HG03064 (cell line): ENCODE measurements around the gene MEAK7.

Experiments
- ATAC-seq: cut with Tn5 transposase; IDR thresholded peaks from one replicate; pipeline ENCODE4 v1.9.1; 2021; ENCODE audit warnings: low read depth; ENCODE audit not compliant: unreplicated experiment

MEAK7 gene

DNA sequence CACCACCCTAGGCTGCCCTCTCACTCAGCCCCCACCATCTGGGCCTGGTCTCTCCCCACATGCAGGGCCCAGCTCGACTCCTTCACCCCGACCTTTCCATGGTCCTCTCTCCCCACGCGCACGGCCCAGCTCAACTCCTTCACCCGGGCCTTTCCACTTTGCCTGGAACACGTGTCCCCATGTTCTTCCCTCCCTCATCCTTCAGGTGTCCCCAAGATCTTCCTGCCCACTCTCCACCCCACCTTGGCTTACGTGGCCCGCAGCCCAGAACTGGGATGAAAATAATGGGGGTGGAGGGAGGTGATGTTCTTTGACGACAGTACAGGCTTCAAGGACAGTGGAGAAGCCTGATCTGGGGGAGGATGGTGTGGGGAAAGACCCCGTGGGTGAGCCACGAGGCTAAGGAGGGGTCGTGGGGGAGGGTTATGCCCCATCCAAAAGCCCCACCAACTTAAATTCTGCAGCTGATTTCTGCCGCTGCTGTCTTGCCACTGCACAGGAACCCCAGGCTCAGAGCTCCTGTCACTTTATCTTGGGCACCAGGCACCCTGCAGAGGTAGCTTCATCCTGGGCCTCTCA, 9.9 kb upstream of the MEAK7 start:
- ATAC-seq: no peak

DNA sequence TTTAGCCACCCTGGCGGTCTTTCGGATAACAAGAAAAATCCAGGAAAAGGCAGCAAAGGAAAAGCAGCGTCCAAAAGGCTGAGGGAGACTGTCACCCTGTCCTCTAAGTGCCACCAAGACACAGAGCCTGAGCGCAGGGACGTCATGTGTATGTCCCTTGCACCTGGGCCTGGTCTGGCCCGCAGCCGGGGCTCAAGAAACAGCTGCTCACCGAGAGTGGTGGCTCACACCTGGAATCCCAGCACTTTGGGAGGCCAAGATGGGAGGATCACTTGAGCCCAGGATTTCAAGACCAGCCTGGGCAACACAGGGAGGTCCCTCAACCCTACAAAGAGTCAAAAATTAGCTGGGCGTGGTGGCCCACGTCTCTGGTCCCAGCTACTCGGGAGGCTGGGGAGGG, 9.2 kb upstream of the MEAK7 start:
- no peak for ATAC-seq

DNA sequence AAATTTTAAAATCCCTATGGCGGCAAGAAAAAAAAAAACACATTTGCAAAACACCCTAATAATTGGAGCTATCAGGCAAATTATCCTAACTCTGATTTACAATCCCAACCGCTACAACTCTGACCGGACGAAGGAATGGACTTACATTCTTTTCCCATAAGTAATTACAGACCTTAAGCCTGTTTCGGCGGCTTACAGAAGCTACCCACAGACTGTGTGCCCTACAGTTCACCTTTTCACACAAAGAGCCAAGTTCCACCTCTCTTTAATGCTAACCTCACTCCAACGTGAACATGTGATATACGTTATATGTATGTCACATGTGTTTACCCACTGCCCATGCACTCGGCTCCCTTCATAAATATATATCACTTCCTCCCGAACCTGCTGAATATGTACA, 8.7 kb upstream of the MEAK7 start:
- no peak for ATAC-seq

DNA sequence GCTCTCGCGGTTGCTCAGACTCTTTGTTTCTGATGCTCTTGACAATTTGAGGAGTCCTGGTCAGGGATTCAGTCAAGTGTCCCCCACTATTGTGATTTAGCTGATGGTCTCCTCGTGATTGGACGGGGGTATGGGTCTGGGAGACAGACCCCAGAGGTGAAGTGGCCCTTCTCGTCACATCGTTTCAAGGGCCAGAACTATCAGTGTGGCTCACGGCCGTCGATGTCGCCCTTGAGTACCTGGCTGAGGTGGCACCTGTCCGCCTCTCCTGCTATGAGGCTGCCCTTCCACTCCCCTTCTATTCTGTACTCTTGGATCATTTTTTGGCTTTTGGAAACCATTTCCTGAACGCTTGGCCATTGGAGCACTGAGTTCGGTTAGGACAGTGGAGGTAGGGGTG, 7.4 kb upstream of the MEAK7 start:
- ATAC-seq: no peak

DNA sequence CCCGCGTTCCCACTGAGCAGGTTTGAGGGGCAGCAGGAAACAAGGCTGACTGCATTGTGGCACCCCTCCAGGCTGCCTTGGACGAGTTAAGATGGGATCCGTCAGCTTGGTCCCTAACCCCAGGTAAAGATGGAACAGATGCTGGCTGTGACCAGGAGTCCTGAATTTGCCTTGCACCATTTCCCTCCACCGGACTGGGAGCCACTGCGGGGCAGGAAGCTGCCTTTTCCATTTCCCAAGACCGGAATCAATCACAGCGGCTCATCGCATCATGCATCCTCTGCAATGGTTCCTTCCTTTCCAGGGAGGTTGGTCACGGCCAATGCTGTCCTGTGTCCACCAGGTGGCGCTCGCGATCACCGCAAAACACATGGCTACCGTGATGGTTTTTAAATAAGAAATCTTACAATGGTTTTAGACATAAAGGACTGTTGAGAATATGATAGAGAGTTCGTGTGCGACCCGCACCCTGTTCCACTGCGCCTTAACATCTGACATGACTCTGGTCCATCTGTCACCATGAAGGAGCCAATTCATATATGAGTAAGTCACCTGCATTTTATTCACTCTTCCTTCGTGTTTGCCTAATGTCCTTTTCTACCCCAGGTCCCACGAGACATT, 6.8 kb upstream of the MEAK7 start:
- no peak for ATAC-seq

DNA sequence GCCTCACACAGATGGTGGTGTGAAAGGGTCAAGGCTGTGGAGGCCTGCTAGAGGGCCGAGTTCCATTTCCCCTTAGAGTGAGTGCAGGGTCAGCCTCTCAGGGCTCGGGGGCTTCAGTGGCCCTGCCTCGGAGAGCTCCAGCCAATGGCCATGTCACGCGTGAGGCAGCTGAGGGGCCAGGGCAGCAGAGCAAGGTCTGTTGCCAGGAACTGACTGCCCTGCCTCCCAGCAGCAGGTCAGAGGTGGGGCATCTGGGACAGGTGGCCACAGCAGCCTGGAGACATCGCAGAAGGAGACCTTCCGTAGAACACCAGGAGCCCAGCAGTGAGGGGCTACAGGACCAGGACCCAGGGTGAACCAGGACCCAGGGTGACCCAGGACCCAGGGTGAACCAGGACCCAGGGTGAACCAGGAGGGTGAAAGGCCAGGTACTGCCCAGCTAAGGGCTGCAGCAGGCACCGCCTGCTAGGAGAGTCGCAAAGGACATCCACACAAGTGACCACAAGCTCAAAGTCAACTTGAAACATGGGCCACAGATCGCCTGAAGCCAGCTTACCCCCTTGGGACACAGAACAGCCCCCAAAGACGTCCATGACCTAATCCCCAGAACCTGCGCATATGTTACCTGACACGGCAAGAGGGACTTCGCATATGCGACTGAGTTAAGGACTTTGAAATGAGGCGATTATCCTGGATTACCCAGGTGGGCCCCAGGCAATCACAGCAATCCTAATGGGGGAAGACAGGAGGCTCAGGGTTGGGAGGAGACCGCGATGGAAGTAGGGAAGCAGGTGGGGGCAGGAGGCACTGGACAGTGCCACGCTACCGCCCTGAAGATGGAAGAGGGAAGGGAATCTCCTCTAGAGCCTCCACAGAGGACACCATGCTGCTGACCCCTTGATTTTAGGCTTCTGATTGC, 4.8 kb upstream of the MEAK7 start:
- no peak for ATAC-seq

DNA sequence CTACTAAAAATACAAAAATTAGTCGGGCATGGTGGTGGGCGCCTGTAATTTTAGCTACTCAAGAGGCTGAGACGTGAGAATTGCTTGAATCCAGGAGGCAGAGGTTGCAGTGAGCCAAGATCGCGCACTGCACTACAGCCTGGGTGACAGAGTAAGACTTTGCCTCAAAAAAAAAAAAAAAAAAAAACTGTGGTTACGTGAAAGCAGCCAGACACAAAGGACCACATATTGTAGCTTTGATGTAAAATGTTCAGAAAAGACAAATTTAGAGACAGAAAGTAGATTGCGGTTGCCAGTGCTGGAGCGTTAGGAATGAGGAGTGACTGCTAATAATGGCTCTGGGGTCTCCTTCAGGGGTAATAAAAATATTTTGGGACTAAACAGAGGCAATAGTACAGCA, 4.0 kb upstream of the MEAK7 start:
- ATAC-seq: no peak

DNA sequence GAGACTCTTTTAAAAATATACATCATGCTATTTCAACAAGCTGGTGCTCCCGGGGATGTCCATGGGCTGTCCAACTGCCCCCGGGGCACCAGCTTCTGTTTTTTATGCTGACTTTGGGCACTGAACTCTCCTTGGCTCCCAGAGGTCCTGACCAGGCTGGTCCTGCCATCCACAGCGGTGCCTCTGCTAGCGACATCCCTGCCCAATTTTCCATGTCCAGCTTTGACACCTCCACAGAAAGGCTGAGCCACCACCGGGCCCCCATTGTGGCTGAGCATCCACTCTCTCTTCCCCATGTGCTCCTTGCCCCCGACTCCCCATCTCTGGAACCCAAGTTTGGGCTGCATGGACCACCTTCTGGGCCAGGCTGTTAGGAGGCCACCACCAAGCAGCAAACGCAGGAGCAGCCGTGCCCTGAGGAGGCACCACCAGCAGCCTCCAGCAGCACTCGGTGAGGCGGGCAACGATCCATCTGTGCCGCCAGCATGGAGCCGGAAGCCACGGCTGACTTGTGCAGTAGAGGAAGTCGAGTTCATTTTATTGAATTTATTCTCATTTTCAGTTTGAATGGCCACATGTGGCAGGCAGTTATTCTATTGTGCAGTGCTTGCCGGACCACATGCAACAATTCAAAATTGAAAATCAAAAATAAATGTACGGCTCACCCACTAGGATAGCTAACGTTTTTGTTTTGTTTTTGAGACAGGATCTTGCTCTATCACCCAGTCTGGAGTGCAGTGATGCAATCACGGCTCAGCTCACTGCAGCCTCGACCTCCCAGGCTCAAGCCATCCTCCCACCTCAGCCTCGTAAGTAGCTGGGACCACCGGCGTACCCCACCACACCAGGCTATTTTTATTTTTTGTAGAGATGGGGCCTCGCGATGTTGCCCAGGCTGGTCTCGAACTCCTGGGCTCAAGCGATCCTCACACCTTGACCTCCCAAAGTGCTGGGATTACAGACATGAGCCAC, 2.8 kb upstream of the MEAK7 start:
- no peak for ATAC-seq

DNA sequence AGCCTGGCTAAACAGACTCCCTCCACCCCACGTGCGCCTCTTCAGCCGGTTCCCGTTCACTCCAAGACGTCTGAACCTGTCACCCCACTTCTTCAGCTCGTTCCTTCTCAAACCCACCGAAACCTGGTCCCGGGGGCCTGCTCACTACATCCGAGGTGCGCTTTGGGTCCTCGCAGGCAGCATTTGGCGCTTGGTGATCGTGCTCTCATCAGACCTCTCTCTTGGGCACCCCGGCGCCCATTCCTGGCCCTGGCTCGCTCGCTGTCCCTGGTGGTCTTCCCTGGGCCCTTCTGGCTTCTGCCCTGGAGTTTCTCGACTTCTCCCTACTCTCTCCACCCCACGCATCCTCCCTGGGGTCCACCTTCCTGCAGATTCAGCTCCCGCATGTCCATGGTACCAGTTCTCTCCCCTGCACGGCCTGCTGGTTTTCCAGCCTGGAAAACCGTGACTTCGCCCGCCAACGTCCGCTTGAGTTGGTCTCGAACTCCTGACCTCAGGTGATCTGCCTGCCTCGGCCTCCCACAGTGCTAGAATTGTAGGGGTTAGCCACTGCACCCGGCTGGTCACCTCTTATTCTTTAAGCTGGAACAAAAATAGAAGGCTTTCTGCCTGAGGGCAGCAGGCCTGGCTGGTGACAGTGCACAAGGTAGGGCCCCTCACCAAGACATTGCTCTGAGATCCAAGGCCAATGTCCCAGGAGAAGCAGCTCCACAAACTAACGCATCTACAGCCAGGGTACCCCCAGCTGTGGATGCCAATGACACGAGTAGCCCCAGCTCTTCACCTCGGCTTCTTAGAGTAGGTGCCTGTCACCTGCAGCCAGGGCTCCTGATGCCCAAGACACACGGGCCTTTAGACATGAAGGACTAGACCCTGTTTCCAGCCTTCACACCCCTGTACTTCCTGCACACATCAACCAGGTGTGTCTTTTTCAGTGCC, 1.1 kb upstream of the MEAK7 start:
- no peak for ATAC-seq

DNA sequence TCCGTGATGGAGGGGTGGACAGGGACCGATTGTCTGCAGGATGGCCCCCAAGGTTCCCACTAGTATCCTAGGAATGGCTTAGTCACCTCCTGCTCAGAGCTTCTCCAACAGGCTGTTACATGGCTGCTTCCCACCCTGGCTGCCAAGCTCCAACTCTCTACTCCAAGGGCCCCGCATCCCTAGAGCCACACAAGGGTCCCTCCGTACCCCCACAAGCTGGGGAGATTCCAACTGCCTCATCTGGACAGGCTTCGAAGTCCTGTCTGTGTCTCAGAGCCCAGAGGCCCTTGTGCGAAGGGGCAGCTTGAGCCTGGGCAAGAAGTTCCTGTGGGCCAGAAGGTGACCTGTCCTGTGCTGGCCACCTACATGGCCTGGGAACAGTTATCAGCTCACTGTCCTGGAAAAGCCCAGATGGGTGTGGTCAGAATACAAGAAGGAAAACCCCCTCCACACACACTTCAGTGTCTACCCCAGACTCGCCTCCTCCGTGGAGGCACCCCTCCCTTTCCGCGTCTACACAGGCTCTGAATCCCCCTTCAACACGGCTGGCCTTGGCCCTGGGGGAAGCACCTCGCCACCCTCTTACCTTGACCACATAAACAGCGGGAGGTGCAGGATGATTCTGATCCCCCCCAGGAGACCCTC, 586 bp downstream of the MEAK7 start:
- no peak for ATAC-seq

DNA sequence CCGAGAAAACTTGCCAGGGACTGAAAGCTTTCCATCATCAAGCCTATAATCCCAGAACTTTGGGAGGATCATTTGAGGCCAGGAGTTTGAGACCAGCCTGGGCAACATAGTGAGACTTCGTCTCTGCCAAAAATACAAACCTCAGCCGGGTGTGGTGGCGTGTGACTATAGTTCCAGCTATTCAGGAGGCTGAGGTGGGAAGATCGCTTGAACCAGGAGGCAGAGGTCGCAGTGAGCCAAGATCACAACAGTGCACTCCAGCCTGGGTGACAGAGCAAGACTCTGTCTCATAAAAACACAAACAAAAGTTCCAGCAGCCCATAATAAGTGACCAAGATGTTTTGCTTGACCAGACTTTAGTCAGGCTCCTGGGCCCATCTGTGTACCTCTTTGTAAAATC, 1.9 kb downstream of the MEAK7 start:
- no peak for ATAC-seq

DNA sequence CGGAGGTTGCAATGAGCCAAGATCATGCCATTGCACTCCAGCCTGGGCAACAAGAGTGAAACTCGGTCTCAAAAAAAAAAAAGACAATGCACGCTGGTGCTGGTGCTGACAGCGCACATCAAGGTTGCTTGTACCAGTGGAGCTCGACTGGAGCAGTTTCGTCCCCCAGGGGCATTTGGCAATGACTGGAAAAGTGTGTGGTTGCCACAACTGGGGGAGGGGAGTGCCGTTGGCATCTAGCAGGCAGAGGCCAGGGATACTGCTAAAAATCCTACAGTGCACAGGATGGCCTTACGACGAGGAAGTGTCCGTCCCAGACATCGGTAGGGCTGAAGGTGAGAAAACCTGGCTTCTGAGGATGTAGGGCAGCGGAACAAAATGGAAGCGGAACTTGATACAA, 2.4 kb downstream of the MEAK7 start:
- no peak for ATAC-seq

DNA sequence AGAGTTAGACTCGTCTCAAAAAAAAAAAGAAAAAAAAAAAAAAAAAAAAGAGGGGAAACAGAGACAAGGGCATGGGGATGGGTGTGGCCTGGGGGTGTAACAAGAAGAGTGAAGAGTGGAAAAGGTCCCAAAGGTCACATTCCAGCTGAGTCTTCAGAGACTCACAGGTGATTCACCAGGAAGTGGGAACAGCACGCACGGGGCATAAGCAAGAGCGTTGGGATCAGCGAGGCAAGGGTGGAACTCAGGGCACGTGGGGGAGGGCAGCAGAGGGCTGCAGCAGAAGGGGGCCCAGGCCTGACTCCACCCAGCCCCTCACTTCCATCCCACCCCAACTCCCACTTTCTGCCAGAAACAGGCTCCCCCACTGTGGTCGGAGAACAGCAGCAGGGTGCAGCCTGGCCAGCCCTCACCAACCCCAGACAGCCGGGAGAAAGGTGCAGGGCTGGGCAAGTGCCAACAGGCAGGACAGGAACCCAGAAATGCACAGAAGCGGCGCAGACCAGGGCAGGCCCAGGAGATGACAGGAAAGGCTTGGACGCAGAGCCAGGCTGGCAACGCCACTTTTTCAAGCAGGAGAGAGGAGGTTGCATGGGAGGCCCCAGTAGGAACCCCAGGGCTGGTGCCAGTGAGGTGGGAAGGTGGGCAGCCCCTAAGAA, 3.3 kb downstream of the MEAK7 start:
- no peak for ATAC-seq

DNA sequence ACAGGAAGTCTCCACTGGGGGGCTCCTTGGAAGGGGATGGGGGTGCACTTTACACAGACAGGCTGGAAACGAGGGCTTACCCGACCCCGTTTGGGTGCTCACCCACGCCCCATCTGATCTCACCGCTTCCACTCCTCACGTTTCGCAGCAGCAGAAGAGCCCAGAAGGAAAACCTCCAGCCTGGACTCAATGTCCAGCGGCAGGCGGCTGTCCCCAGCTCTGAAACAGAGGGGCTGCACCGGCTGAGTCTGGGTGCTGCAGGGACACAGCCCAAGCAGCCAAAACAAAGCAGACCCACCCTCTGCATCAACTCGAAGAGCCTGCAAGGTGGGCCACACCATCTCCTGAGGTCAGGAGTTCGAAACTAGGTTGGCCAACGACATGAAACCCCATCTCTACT, 3.9 kb downstream of the MEAK7 start:
- ATAC-seq: no peak

DNA sequence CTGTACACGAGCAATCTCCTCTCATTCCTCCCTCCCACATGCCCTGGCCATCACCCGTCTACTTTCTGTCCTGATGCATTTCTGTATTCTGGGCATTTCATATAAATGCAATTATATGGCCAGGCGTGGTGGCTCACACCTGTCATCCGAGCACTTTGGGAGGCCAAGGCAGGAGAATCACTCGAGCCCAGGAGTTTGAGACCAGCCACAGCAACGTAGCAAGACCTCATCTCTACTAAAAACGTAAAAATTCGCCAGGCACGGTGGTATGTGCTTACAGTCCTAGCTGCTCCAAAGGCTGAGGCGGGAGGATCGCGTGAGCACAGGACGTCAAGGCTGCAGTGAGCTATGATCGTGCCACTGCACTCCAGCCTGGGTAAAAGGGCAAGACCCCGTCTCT, 4.8 kb downstream of the MEAK7 start:
- ATAC-seq: no peak

DNA sequence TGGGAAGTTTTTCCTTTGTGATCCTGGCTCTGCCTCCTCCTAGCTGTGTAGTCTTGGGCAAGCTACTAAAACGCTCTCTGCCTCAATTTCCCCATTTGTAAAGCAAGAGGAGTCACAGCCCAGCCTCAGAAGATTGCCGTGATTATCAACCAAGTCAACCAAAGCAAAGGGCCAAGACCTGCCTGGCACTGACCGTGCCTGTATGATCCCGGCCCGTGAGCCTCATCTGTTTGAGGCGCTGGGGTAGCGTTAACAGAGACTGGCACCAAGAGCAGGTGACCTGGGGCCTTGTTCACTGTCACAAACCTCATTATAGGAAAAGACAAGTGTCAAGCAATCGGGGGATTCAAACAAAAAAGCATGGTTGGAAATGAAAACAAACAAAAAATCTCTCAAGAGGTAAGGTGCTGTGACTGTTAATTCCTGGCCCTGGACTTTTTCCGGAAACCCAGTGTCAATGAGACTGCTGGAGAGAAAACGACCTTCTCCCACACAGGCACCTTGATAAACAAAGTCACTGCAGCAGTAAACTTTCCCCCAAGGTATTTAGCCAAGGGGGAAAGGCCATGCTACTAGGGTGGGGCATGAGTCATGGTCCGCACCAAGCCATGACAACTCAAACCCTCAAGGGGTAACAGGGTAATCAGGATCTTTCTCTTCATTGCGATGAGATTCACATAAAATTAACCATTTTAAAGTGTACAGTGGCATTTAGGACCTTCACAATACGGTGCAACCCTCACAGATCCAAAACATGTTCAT, 5.4 kb downstream of the MEAK7 start:
- ATAC-seq: no peak

DNA sequence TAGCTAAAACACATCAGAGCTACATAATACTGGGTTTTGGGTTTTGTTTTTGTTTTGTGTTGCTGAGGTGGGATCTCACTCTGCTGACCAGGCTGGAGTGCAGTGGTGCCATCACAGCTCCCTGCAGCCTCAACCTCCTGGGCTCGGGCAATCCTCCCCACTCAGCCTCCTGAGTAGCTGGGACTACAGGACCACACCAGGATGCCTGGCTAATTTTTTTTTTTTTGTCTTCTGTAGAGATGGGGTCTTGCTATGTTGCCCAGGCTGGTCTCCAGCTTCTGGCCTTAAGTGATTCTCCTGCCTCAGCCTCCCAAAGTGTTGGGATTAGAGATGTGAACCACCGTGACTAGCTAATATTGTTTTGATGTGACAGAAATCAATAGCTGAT, 6.2 kb downstream of the MEAK7 start:
- ATAC-seq: no peak
